ENCODE measurements around the gene CNTN5. TPM values are rescaled to one million over a fixed set of nuclear protein-coding genes. Genes with fewer than 3 reads are reported as not detected.

Gene CNTN5
- total RNA-seq, 1 experiment from 2014 or later: not detected

DNA sequence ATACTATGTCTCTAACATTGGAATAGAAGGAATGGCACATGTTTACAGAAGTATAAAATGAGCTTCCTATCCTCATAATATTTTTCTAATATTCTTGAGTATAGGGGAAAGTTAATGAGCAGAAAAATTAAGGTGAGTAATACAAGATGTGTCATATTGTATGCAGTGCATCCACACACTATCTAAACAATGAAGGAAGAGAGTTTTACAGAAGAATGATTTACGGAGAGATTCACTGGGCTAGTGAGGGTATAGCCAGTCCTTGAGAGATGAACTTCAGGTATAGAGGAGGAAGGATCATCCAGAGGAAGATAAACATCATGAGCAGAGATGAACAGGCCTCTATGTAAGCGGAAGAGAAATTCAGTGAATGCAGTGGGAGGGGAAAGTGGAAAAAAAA is 569.0 kb downstream of the CNTN5 start:
- Histone ChIP-seq H2AFZ (ENCODE audit: low read length) (no peak overlapping the region), H3K9me2 (replicated peaks; ENCODE audit: low read length) (no peaks in the 10 kb centered on the region), H3K4me1 (ENCODE audit: insufficient read depth, low read length) (peaks cover 7% of the 10 kb centered on the region; the same call in 1 of the 2 replicates), H3K9me3 (ENCODE audit: low read length) (no peaks in the 10 kb centered on the region), H3K27ac (ENCODE audit: low read length) (no peak overlapping the region), H4K20me1 (ENCODE audit: low read length) (no peaks in the 10 kb centered on the region), H3K4me2 (ENCODE audit: low read length) (no peak overlapping the region), H3K36me3 (ENCODE audit: low read depth, low read length) (no peaks in the 10 kb centered on the region), H3F3A (ENCODE audit: low read length, unreplicated experiment) (no peaks in the 10 kb centered on the region), H3K79me2 (ENCODE audit: low read length) (no peaks in the 10 kb centered on the region), H3K4me3 (ENCODE audit: low read length) (no peak overlapping the region), H3K27me3 (ENCODE audit: low read length) (no peaks in the 10 kb centered on the region), H3K9ac (ENCODE audit: low read length) (no peak overlapping the region)
- no TSS peak for BruUV-seq (replicated peaks)
- ChIA-PET POLR2A (ENCODE audit: unreplicated experiment) (interaction anchor here (0.6 kb wide), 1 partner anchor 27 kb away, joined by 3 read pairs; no protein-coding TSS in a partner anchor), CTCF (no interaction called here)
- DNase-seq (peak; percentile 46), ATAC-seq (peak; percentile 93)
- TF ChIP-seq EZH2 (IDR thresholded peaks at IDR 0.05; ENCODE audit: low read length, unreplicated experiment): no peak
- no peak for TF ChIP-seq EZH2phosphoT487 (IDR thresholded peaks at IDR 0.05; ENCODE audit: borderline replicate concordance, low read length)
- TF ChIP-seq, protein P1, sequence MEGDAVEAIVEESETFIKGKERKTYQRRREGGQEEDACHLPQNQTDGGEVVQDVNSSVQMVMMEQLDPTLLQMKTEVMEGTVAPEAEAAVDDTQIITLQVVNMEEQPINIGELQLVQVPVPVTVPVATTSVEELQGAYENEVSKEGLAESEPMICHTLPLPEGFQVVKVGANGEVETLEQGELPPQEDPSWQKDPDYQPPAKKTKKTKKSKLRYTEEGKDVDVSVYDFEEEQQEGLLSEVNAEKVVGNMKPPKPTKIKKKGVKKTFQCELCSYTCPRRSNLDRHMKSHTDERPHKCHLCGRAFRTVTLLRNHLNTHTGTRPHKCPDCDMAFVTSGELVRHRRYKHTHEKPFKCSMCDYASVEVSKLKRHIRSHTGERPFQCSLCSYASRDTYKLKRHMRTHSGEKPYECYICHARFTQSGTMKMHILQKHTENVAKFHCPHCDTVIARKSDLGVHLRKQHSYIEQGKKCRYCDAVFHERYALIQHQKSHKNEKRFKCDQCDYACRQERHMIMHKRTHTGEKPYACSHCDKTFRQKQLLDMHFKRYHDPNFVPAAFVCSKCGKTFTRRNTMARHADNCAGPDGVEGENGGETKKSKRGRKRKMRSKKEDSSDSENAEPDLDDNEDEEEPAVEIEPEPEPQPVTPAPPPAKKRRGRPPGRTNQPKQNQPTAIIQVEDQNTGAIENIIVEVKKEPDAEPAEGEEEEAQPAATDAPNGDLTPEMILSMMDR (conservative IDR thresholded peaks at IDR 0.05; ENCODE audit: low read depth, low read length): no peak
- intact Hi-C loops (cut with micrococcal nuclease): no loop called here

DNA sequence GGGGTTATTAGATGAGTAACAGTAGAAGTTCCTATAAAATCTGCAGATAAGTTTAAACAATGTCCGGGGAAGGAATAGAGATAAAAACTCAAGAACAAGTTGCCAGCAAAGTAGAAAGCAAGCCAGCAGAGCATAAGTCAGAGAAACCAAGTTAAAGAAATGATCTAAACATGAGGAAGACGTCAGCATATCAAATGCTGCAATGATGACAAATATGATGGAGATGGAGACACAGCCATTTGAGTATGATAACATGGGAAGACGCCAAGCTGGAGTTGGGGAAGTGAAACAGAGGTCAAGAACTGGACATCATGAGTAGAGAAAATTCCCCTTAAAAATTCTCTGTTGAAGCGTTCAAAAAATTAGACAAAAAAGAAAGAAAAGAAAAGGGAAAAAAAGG is 571.5 kb downstream of the CNTN5 start:
- no TSS peak for BruUV-seq (replicated peaks)
- Histone ChIP-seq H2AFZ (ENCODE audit: low read length) (no peak overlapping the region), H3K9me2 (replicated peaks; ENCODE audit: low read length) (no peaks in the 10 kb centered on the region), H3K79me2 (ENCODE audit: low read length) (no peaks in the 10 kb centered on the region), H3K9me3 (ENCODE audit: low read length) (no peaks in the 10 kb centered on the region), H3K9ac (ENCODE audit: low read length) (no peak overlapping the region), H3K4me3 (ENCODE audit: low read length) (no peak overlapping the region), H4K20me1 (ENCODE audit: low read length) (no peaks in the 10 kb centered on the region), H3K27me3 (ENCODE audit: low read length) (no peaks in the 10 kb centered on the region), H3K27ac (ENCODE audit: low read length) (no peak overlapping the region), H3F3A (ENCODE audit: low read length, unreplicated experiment) (no peaks in the 10 kb centered on the region), H3K4me1 (ENCODE audit: insufficient read depth, low read length) (peaks cover 7% of the 10 kb centered on the region; the same call in 1 of the 2 replicates), H3K36me3 (ENCODE audit: low read depth, low read length) (no peaks in the 10 kb centered on the region), H3K4me2 (ENCODE audit: low read length) (no peak overlapping the region)
- ATAC-seq: no peak; the same call in 1 of the 2 replicates
- POLR2A ChIA-PET (ENCODE audit: unreplicated experiment): no interaction called here
- intact Hi-C loops (cut with micrococcal nuclease): no loop called here
- DNase-seq: peak; percentile 6
- CTCF ChIA-PET: no interaction called here
- TF ChIP-seq EZH2 (IDR thresholded peaks at IDR 0.05; ENCODE audit: low read length, unreplicated experiment) (no peak), EZH2phosphoT487 (IDR thresholded peaks at IDR 0.05; ENCODE audit: borderline replicate concordance, low read length) (no peak)
- TF ChIP-seq, protein P1 (conservative IDR thresholded peaks at IDR 0.05; ENCODE audit: low read depth, low read length): no peak

DNA sequence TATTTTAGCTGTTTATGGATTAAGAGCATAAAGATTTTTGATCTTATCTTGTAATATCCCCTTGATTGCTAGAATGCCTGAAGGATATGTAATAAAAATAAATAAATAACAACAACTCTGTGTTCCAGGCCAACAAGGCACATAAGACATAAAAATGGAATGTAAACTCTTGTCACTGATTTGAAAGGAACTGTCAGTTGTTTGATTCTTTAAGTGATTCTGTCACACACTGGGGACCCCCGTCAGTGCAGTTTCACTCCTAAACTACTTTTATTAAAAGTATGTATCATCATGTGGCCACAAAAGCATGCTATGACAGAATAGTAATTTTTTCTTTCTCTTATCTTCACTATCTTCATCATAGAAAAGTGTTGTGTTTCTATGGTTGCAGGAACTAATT is 572.4 kb downstream of the CNTN5 start:
- no peak for ATAC-seq
- ChIA-PET CTCF (no interaction called here), POLR2A (ENCODE audit: unreplicated experiment) (no interaction called here)
- Histone ChIP-seq H3F3A (ENCODE audit: low read length, unreplicated experiment) (no peaks in the 10 kb centered on the region), H3K9me2 (replicated peaks; ENCODE audit: low read length) (no peaks in the 10 kb centered on the region), H3K27ac (ENCODE audit: low read length) (no peak overlapping the region), H2AFZ (ENCODE audit: low read length) (no peak overlapping the region), H3K4me3 (ENCODE audit: low read length) (no peak overlapping the region), H3K4me1 (ENCODE audit: insufficient read depth, low read length) (peaks cover 7% of the 10 kb centered on the region; the same call in 1 of the 2 replicates), H3K9me3 (ENCODE audit: low read length) (no peaks in the 10 kb centered on the region), H4K20me1 (ENCODE audit: low read length) (no peaks in the 10 kb centered on the region), H3K4me2 (ENCODE audit: low read length) (no peak overlapping the region), H3K27me3 (ENCODE audit: low read length) (no peaks in the 10 kb centered on the region), H3K36me3 (ENCODE audit: low read depth, low read length) (no peaks in the 10 kb centered on the region), H3K79me2 (ENCODE audit: low read length) (no peaks in the 10 kb centered on the region), H3K9ac (ENCODE audit: low read length) (no peak overlapping the region)
- BruUV-seq (replicated peaks): no TSS peak
- DNase-seq: no peak
- intact Hi-C loops (cut with micrococcal nuclease): no loop called here
- TF ChIP-seq, protein P1 (conservative IDR thresholded peaks at IDR 0.05; ENCODE audit: low read depth, low read length): no peak
- TF ChIP-seq EZH2phosphoT487 (IDR thresholded peaks at IDR 0.05; ENCODE audit: borderline replicate concordance, low read length) (no peak), EZH2 (IDR thresholded peaks at IDR 0.05; ENCODE audit: low read length, unreplicated experiment) (no peak)
